Upper lobe of left lung (tissue), 6 donors: ENCODE measurements around the gene ECE1. TPM values are rescaled to one million over a fixed set of nuclear protein-coding genes. Genes with fewer than 3 reads are reported as not detected.

Experiments used
- ATAC-seq, 2 donors: fragments of 200-7000 bp; cut with Tn5 transposase; one replicate each; pipeline ENCODE4 v1.9.1; 2022; ENCODE audit warnings: mild to moderate bottlenecking in 2 of 2, moderate library complexity in 2 of 2; ENCODE audit not compliant: low FRiP score in 2 of 2
- DNase-seq, 2 donors: peaks; one replicate each; pipeline ENCODE4 v3.0.0-alpha.2; 2019 to 2020
- H3K27ac ChIP-seq, 4 donors: fragments of 200-600 bp; sonication (generic); one replicate each; pipeline ENCODE4 v1.5.1; 2016 to 2019
- H3K27me3 ChIP-seq, 4 donors: fragments of 200-600 bp; sonication (generic); one replicate each; pipeline ENCODE4 v1.5.1; 2017 to 2019
- H3K36me3 ChIP-seq, 4 donors: fragments of 200-600 bp; sonication (generic); one replicate each; pipeline ENCODE4 v1.5.1; 2016 to 2019
- H3K4me1 ChIP-seq, 4 donors: fragments of 200-600 bp; sonication (generic); one replicate each; pipeline ENCODE4 v1.5.1; 2018 to 2019
- H3K4me3 ChIP-seq, 4 donors: fragments of 200-600 bp; sonication (generic); one replicate each; pipeline ENCODE4 v1.5.1; 2017 to 2019; ENCODE audit warnings: mild to moderate bottlenecking in 2 of 4, moderate library complexity in 1 of 4
- H3K9me3 ChIP-seq, 4 donors: fragments of 200-600 bp; sonication (generic); one replicate each; pipeline ENCODE4 v1.5.1; 2018 to 2019
- CTCF ChIP-seq, 6 experiments: fragments of 450-650 bp in 4 of 6; fragments of 200-600 bp in 2 of 6; sonication (generic) in 2 of 6; IDR thresholded peaks; one replicate each; pipeline ENCODE4 v1.5.1; 2016 to 2019; ENCODE audit warnings: antibody characterized with exemption in 6 of 6
- EP300 ChIP-seq, 4 donors: sonication (generic); formaldehyde crosslinking; IDR thresholded peaks; one replicate each; pipeline ENCODE4 v1.5.1; 2017; ENCODE audit warnings: antibody characterized with exemption in 4 of 4, control low read depth in 2 of 4
- POLR2A ChIP-seq, 4 donors: fragments of 450-650 bp; IDR thresholded peaks; one replicate each; pipeline ENCODE4 v1.5.1; 2016 to 2017; ENCODE audit warnings: antibody characterized with exemption in 4 of 4, mild to moderate bottlenecking in 2 of 4
- POLR2AphosphoS5 ChIP-seq, 2 donors: sonication (generic); formaldehyde crosslinking; IDR thresholded peaks; one replicate each; pipeline ENCODE4 v1.5.1; 2017; ENCODE audit warnings: antibody characterized with exemption in 2 of 2
- WGBS, 2 donors: methylation state at CpG; one replicate each; pipeline ENCODE4 v1.1.5; 2017 to 2018; 5-methylcytosine and 5-hydroxymethylcytosine counted together
- total RNA-seq, 6 donors: library from RNA; depleted of rRNA in 4 of 6; stranded (reverse); fragments of >200 nt in 4 of 6; gene quantifications; one replicate each; pipeline versions ENCODE4 v1.1.0 to v1.2.1, GENCODE V29; 2016 to 2021
- donor health status: DM: no; HTN: no; CAD: no; lungs with moderate emphysema.
- donor health status: DM: no; HTN: yes; CAD: no; lungs with severe emphysema.

Gene ECE1
- total RNA-seq, 6 donors from 2014 or later, result 55.8 to 120 (median 74.8) TPM

- Histone ChIP-seq H3K27ac (peak overlapping the region; percentile 85 to 91 (median 88)), H3K9me3 (no peaks in the 10 kb centered on the region), H3K27me3 (no peaks in the 10 kb centered on the region), H3K4me1 (peaks cover 54 to 67% (median 58%) of the 10 kb centered on the region in 4 donors), H3K4me3 (peak overlapping the region in 2 of 4 donors; percentile 27 to 28), H3K36me3 (peaks cover 0 to 8% (median 0%) of the 10 kb centered on the region in 4 donors)
- ATAC-seq, result peak in 1 of 2 donors; percentile 23
- 56 to 73% methylated on average over 8 to 9 of the region's 9 CpGs for WGBS, 2 donors
- no peak for TF ChIP-seq POLR2A (IDR thresholded peaks at IDR 0.05)
- peak in 2 of 4 donors; percentile 42 to 59 for TF ChIP-seq EP300 (IDR thresholded peaks at IDR 0.05)
- TF ChIP-seq POLR2AphosphoS5 (IDR thresholded peaks at IDR 0.05), result peak in 1 of 2 donors; percentile 66
- peak in 1 of 6 experiments; percentile 13 for TF ChIP-seq CTCF (IDR thresholded peaks at IDR 0.05)
- DNase-seq, result no peak
Observed at GRCh38 chr1:21278208-21278859, 11.9 kb downstream of the ECE1 start.

GRCh38 chr1:21277180-21277579 is 13.1 kb downstream of the ECE1 start:
- Histone ChIP-seq H3K4me1 (peaks cover 54 to 67% (median 58%) of the 10 kb centered on the region in 4 donors), H3K9me3 (no peaks in the 10 kb centered on the region), H3K27ac (peak overlapping the region; percentile 85 to 91 (median 88)), H3K36me3 (peaks cover 4 to 17% (median 5%) of the 10 kb centered on the region in 4 donors), H3K27me3 (no peaks in the 10 kb centered on the region), H3K4me3 (no peak overlapping the region)
- no peak for ATAC-seq
- TF ChIP-seq POLR2AphosphoS5 (IDR thresholded peaks at IDR 0.05) (no peak), EP300 (IDR thresholded peaks at IDR 0.05) (no peak), POLR2A (IDR thresholded peaks at IDR 0.05) (no peak), CTCF (IDR thresholded peaks at IDR 0.05) (no peak)
- no peak for DNase-seq
- 61 to 66% methylated on average over 5 to 7 of the region's 7 CpGs for WGBS, 2 donors

- Histone ChIP-seq H3K36me3 (peaks cover 4 to 59% (median 21%) of the 10 kb centered on the region in 4 donors), H3K4me1 (peaks cover 39 to 54% (median 46%) of the 10 kb centered on the region in 4 donors), H3K27me3 (no peaks in the 10 kb centered on the region), H3K27ac (no peak overlapping the region), H3K9me3 (no peaks in the 10 kb centered on the region), H3K4me3 (no peak overlapping the region)
- no peak for DNase-seq
- TF ChIP-seq CTCF (IDR thresholded peaks at IDR 0.05), result no peak
- no peak for TF ChIP-seq POLR2AphosphoS5 (IDR thresholded peaks at IDR 0.05)
- TF ChIP-seq EP300 (IDR thresholded peaks at IDR 0.05), result no peak
- TF ChIP-seq POLR2A (IDR thresholded peaks at IDR 0.05), result no peak
- ATAC-seq, result no peak
- WGBS, 2 donors, result 90 to 97% methylated on average over 5 to 8 of the region's 8 CpGs
Observed at GRCh38 chr1:21272540-21272939, 17.7 kb downstream of the ECE1 start.

GRCh38 chr1:21271550-21271949 is 18.7 kb downstream of the ECE1 start:
- TF ChIP-seq EP300 (IDR thresholded peaks at IDR 0.05), result no peak
- no peak for TF ChIP-seq POLR2A (IDR thresholded peaks at IDR 0.05)
- TF ChIP-seq CTCF (IDR thresholded peaks at IDR 0.05), result no peak
- no peaks in the 10 kb centered on the region for H3K27me3 ChIP-seq
- H3K36me3 ChIP-seq, result peaks cover 4 to 64% (median 21%) of the 10 kb centered on the region in 4 donors
- 93% methylated on average over 6 of the region's 6 CpGs for WGBS, 2 donors
- no peak for DNase-seq
- H3K27ac ChIP-seq, result no peak overlapping the region
- H3K4me3 ChIP-seq, result no peak overlapping the region
- H3K4me1 ChIP-seq, result peaks cover 33 to 52% (median 41%) of the 10 kb centered on the region in 4 donors
- no peak for ATAC-seq
- no peaks in the 10 kb centered on the region for H3K9me3 ChIP-seq
